GM19043 (cell line): ENCODE results near the gene SETD4.
"Not testable (repeated sequence)": the region's sequence is repeated elsewhere in the genome, so short reads cannot be mapped to it uniquely, and the experiment has no call there.

Experiments used
- ATAC-seq: cut with Tn5 transposase; IDR thresholded peaks from one replicate; pipeline ENCODE4 v1.9.1; 2021; ENCODE audit warnings: low read depth; ENCODE audit not compliant: unreplicated experiment

SETD4 gene, protein sequence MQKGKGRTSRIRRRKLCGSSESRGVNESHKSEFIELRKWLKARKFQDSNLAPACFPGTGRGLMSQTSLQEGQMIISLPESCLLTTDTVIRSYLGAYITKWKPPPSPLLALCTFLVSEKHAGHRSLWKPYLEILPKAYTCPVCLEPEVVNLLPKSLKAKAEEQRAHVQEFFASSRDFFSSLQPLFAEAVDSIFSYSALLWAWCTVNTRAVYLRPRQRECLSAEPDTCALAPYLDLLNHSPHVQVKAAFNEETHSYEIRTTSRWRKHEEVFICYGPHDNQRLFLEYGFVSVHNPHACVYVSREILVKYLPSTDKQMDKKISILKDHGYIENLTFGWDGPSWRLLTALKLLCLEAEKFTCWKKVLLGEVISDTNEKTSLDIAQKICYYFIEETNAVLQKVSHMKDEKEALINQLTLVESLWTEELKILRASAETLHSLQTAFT

GRCh38 chr21:36060159-36060921, at the start of gene SETD4:
Gene SETD4, minus strand, starts transcription at chr21:36060526. Its CDS starts 1,638 bp downstream, at chr21:36058888.
- ATAC-seq: peak; percentile 89

GRCh38 chr21:36109868-36110267, 49.5 kb upstream of the SETD4 start:
- no peak for ATAC-seq

DNA sequence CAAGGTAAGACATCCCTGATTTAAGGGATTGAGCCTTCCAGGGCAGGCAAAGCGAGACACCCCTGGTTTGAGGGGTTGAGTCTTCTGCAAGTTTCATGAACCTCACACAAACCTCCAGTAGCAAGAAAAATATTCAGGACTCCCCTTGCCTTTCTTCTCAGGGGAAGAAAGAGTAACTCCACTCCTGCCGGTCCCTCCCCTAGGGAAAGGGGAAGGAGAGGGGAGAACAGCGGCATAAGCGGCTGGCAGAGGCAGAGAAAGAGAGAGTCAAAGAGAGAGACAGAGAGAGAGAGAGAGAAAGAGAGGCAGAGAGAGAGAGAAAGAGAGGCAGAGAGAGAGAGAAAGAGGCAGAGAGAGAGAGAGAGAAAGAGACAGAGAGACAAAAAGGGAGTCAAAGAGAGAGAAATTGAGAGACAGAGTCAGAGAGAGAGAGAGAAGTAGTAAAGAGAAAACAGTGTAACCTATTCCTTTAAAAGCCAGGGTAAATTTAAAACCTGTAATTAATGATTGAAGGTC, 45.1 kb upstream of the SETD4 start:
- ATAC-seq: no peak

DNA sequence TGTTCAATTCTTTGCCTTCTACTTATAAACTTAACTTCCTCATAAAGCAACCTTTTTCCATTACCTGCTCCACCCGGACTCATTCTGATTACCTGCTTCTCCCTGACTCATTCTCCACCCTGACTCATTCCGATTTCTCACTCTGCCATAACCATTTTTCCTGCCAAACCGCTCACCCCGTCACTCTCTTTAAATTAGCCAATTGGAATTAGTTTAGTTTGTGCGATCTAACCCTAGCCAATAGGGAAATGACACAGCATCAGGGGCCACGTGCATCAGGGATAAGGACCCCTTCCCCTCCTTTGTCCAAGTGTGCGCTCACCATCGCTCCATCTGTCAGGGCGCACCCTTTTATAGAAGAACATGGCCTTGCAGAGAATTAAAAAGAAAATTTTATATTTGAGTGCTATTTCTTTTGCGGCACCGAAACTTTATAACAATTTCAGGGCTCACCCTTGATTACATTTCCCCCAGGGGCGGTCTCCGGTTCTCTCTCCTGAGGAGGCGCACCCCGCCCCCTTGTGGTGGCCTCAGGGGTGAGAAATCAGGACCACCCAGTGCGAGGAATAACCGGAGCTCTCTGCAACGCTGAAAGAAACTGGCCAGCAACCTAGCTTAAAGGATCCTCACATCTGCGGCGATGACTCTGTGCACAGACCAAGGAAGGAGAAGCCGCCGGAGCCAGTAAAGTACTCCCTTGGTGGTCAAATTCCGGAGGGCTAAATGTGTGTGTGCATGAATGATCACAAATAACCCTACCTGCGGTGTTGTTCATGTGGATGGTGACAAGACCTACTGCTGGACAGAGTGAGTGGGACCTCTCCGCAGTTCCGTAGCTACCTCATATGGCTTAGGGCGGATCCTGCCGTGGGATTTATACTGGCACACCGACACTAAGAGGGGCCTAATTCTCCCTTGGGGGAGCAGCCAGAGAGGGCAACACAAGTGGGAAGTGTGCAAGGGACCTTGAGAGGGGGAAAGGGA, 44.3 kb upstream of the SETD4 start:
- no peak for ATAC-seq

- ATAC-seq: no peak
Observed at GRCh38 chr21:36103434-36103833, 43.1 kb upstream of the SETD4 start.

DNA sequence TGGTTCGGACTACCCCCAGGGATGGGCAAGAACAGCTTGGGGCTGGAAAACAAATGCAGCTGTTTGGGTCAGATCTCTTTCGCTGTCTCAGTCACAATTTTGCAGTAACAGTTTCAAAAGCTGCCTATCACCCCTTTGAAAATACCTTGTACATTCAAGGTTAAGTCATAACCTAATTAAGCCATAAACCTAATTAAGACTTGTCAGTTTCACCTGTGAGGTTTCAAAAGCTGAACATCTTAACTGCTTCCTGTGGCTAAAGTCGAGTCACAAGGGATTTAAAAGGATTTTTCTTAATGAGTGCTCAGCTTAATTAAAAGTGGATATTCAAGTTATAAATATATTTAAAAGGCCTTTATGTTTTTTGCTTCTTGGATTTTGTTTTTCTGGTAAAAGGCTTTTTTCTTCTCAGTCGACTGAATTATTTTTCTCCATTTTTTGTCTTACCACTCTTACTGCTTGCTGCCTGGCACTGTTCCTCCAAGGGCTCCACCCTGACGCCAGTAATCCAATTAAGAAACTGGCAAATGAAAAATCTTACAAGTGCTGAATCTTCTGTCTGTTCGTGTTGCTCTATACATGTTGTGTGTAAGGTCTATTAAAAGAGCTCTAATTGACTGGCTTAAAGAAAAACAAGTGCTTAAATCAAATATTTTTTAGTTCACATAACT, 40.8 kb upstream of the SETD4 start:
- ATAC-seq: no peak

- not testable (repeated sequence) for ATAC-seq
Observed at GRCh38 chr21:36099695-36100211, 39.4 kb upstream of the SETD4 start.

- ATAC-seq: no peak
Observed at GRCh38 chr21:36099000-36099399, 38.7 kb upstream of the SETD4 start.

- no peak for ATAC-seq
Observed at GRCh38 chr21:36098182-36098532, 37.8 kb upstream of the SETD4 start.

GRCh38 chr21:36097427-36098181, 37.3 kb upstream of the SETD4 start:
- peak; percentile 63 for ATAC-seq

GRCh38 chr21:36096398-36097290, 36.3 kb upstream of the SETD4 start:
- ATAC-seq: no peak

DNA sequence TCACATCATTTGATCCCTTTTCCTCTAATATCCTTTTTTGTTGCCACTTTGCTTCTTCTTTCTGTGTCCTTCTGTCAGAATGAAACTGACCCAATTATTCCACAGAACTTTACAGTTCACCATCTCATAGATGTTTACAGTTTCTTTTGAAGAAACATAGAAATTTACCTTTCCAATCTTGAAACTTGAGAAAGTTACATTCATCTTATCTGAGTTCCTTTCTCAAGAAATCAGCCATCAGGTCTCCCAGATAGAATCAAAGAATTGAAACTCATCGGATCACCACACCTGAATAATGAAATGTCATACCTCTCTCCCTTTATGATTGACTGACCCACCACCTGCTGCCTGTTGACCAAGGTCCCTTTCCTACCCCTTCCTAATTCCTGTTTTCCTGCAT, 33.2 kb upstream of the SETD4 start:
- no peak for ATAC-seq

- no peak for ATAC-seq
Observed at GRCh38 chr21:36092681-36093080, 32.4 kb upstream of the SETD4 start.

- ATAC-seq: no peak
Observed at GRCh38 chr21:36089946-36090345, 29.6 kb upstream of the SETD4 start.

DNA sequence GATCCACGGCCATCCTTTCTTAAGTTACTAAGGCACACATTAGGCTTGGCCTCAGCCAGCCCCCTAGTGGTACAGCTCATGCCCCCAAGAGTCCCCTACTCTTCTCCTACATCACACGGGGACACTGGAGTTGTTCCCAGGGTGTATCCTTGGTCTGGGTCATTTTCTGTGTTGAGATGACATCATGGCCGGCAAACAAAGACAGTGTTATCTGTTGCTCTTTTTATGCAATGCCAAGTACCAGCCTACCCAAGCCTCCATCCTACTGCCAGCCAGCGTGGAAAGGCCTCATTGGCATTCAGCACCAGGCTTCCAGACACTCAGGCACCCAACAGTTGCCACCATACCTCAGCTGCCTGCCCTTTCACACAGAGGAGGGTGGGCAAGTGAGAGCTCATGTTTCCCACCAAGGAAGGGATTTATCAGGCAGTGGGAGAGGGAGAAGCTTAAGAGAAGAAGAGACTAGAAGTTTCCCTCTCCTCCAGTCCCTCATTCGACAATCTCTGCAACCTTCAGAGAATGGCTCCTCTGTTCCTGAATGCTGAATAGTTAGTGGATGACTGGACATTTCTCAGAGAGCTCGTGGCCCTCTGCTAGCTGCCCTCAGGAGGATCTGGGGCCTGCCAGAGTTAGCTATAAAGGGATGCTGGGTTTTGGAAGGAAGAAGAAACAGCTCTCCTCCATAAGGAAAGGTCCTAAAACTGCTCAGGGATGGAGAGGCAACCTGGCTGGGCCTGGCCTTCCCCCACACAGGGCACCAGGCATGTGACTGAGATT, 27.2 kb upstream of the SETD4 start:
- no peak for ATAC-seq

GRCh38 chr21:36082237-36082664, 21.9 kb upstream of the SETD4 start:
- no peak for ATAC-seq

- no peak for ATAC-seq
Observed at GRCh38 chr21:36080386-36080785, 20.1 kb upstream of the SETD4 start.
